Neural progenitor cell (in vitro differentiated cells): ENCODE data around the gene OR52N2.

Experiments
- EZH2 ChIP-seq: fragments of 200-600 bp; sonication (generic); IDR thresholded peaks from 2 replicates; pipeline ENCODE4 v1.6.1; 2017; ENCODE audit warnings: antibody characterized with exemption, mild to moderate bottlenecking, moderate library complexity
- EZH2phosphoT487 ChIP-seq: fragments of 200-600 bp; sonication (generic); IDR thresholded peaks from 2 replicates; pipeline ENCODE4 v1.6.1; 2017; ENCODE audit warnings: antibody characterized with exemption
- TF ChIP-seq, protein P1 (sequence below): fragments of 200-600 bp; sonication (generic); IDR thresholded peaks from 2 replicates; pipeline ENCODE4 v1.5.1; 2017; ENCODE audit warnings: antibody characterized with exemption, mild to moderate bottlenecking

GRCh38 chr11:5837695-5838094 is 29.0 kb downstream of the OR52N2 start:
- TF ChIP-seq, protein P1, sequence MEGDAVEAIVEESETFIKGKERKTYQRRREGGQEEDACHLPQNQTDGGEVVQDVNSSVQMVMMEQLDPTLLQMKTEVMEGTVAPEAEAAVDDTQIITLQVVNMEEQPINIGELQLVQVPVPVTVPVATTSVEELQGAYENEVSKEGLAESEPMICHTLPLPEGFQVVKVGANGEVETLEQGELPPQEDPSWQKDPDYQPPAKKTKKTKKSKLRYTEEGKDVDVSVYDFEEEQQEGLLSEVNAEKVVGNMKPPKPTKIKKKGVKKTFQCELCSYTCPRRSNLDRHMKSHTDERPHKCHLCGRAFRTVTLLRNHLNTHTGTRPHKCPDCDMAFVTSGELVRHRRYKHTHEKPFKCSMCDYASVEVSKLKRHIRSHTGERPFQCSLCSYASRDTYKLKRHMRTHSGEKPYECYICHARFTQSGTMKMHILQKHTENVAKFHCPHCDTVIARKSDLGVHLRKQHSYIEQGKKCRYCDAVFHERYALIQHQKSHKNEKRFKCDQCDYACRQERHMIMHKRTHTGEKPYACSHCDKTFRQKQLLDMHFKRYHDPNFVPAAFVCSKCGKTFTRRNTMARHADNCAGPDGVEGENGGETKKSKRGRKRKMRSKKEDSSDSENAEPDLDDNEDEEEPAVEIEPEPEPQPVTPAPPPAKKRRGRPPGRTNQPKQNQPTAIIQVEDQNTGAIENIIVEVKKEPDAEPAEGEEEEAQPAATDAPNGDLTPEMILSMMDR = no peak
- no peak for TF ChIP-seq EZH2
- no peak for TF ChIP-seq EZH2phosphoT487
